OCI-LY3 (cell line): ENCODE measurements around the gene GLYATL3.

Source experiments
- CTCF ChIP-seq: fragments of 200-600, 300-600 bp; sonication (generic); IDR thresholded peaks from 2 replicates; pipeline ENCODE4 v1.5.1; 2014; ENCODE audit warnings: antibody characterized with exemption, low read length, low read depth
- EZH2phosphoT487 ChIP-seq: fragments of 200-600 bp; shearing (Covaris generic); IDR thresholded peaks from 2 replicates; pipeline ENCODE4 v1.6.1; 2018; ENCODE audit warnings: antibody characterized with exemption, mixed run types, low read depth

DNA sequence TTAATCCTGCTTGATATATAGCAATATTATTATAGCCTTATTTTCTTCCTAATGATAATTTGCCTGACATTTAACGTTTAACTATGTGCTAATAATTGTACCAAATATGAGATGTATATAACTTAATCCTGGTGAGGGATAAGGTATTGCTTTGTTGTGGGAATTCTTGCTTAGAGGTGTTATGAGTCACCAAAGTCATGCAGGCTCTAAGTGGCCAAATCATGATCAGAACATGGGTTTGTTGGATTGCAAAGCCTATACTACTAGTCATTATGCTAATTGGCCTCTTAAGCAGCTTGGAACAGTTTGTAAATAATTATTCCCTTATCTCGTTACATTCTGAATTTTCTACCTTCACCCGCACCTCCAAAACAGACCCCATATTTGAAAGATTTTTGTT is 28.8 kb downstream of the GLYATL3 start:
- no peak for TF ChIP-seq CTCF
- TF ChIP-seq EZH2phosphoT487: no peak
